Measurements from ENCODE around the gene ATAT1. TPM values are rescaled to one million over a fixed set of nuclear protein-coding genes. Genes with fewer than 3 reads are reported as not detected.
"Not testable (repeated sequence)": the region's sequence is repeated elsewhere in the genome, so short reads cannot be mapped to it uniquely, and the experiment has no call there.

ATAT1 gene
- total RNA-seq, 4 donors from 2014 or later = 8.5 to 10.2 (median 10.1) TPM; not detected in 1

DNA sequence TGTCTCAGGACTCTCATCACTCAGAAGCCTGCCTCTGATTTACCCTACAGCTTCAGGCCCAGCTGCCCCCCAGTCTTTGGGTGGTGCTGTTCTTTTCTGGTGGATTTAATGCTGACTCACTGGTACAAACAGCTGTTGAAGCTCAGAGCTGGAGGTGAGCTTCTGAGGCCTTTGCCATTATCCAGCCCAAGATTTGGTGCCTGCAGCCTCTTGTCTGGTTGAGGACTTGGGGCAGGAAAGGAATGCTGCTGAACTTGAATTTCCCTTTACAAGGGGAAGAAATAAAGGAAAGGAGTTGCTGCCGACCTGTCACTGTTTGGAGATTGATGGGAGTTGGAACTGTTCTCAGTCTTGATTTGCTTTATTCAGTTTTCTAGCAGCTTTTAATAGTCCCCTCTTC, 35.7 kb upstream of the ATAT1 start:
- intact Hi-C loops (cut with DNase I; ENCODE audit: low total_unique reads) = no loop called here
- Histone ChIP-seq H3K4me1 (no peaks in the 10 kb centered on the region), H3K27me3 (no peaks in the 10 kb centered on the region), H3K4me3 (no peak overlapping the region), H3K9me3 (no peaks in the 10 kb centered on the region), H3K27ac (peak overlapping the region in 1 of 2 donors; percentile 42), H3K36me3 (no peaks in the 10 kb centered on the region)
- DNase-seq = no peak
- TF ChIP-seq, protein P1, sequence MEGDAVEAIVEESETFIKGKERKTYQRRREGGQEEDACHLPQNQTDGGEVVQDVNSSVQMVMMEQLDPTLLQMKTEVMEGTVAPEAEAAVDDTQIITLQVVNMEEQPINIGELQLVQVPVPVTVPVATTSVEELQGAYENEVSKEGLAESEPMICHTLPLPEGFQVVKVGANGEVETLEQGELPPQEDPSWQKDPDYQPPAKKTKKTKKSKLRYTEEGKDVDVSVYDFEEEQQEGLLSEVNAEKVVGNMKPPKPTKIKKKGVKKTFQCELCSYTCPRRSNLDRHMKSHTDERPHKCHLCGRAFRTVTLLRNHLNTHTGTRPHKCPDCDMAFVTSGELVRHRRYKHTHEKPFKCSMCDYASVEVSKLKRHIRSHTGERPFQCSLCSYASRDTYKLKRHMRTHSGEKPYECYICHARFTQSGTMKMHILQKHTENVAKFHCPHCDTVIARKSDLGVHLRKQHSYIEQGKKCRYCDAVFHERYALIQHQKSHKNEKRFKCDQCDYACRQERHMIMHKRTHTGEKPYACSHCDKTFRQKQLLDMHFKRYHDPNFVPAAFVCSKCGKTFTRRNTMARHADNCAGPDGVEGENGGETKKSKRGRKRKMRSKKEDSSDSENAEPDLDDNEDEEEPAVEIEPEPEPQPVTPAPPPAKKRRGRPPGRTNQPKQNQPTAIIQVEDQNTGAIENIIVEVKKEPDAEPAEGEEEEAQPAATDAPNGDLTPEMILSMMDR (IDR thresholded peaks at IDR 0.05) = no peak
- TF ChIP-seq POLR2A (IDR thresholded peaks at IDR 0.05) = no peak

- no peaks in the 10 kb centered on the region for H3K36me3 ChIP-seq
- H3K4me3 ChIP-seq = no peak overlapping the region
- TF ChIP-seq POLR2A (IDR thresholded peaks at IDR 0.05) = no peak
- TF ChIP-seq, protein P1 (IDR thresholded peaks at IDR 0.05) = no peak
- no peaks in the 10 kb centered on the region for H3K27me3 ChIP-seq
- H3K27ac ChIP-seq = no peak overlapping the region
- H3K9me3 ChIP-seq = no peaks in the 10 kb centered on the region
- no peaks in the 10 kb centered on the region for H3K4me1 ChIP-seq
- no peak for DNase-seq
- intact Hi-C loops (cut with DNase I; ENCODE audit: low total_unique reads) = no loop called here
These were observed 34.4 kb upstream of the ATAT1 start for GRCh38 chr6:30592287-30592686.

DNA sequence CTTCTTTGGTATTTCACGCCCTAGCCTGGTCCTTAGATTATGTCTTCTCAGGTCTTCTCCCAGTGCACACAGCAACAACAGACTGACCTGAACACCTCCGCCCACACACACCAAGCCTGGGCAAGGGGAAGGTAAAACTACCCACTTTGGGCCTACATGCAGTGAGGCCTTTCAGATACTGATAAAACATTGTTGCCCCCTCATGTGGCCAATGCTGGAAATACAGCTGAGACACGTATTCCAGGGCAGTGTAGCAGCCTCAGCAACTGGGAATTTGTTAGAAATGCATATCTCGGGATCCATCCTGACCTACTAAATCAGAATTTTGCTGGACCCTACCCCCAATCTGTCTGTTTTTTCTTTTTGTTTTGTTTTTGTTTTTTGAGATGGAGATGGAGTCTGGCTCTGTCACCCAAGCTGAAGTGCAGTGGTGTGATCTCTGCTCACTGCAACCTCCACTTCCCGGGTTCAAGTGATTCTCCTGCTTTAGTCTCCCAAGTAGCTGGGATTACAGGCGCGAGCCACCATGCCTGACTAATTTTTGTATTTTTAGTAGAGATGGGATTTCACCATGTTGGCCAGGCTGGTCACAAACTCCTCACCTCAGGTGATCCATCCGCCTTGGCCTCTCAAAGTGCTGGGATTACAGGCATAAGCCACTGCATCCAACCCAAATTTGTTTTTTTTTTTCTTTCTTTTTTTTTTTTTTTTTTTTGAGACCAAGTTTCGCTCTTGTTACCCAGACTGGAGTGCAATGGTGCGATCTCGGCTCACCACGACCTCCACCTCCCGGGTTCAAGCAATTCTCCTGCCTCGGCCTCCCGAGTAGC, 29.1 kb upstream of the ATAT1 start:
- TF ChIP-seq, protein P1 (IDR thresholded peaks at IDR 0.05) = peak; percentile 55 to 82 (median 76)
- intact Hi-C loops (cut with DNase I; ENCODE audit: low total_unique reads) = loop anchor here (5.0 kb wide), 1 partner anchor 115 kb away; no protein-coding TSS in a partner anchor
- not testable (repeated sequence) for H3K27ac ChIP-seq, H3K4me1 ChIP-seq, H3K9me3 ChIP-seq, H3K4me3 ChIP-seq, H3K27me3 ChIP-seq, H3K36me3 ChIP-seq
- DNase-seq = peak; percentile 65 to 77

DNA sequence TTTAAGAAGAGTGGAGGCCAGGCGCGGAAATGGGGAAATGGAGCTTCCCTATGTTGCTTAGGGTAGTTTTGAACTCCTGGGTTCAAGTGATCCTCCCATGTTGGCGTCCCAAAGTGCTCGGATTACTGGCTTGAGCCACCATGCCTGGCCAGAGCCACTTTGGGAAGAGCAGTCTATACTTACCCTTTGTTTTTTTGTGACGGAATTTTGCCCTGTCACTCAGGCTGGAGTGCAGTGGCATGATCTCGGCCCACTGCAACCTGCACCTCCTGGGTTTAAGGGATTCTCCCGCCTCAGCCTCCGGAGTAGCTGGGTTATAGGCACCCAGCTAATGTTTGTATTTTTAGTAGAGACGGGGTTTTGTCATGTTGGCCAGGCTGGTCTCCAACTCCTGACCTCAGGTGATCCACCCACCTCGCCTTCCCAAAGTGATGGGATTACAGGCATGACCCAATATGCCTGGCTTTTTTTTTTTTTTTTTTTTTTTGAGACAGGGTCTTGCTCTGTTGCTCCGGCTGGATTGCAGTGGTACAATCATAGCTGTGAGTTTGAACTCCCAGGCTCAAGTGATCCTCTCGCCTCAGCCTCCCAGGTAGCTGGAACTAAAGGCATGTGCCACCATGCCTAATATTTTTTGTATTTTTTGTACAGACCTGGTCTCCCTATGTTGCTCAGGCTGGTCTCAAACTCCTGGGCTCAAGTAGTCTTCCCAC, 27.6 kb upstream of the ATAT1 start:
- H3K36me3 ChIP-seq = no peaks in the 10 kb centered on the region
- intact Hi-C loops (cut with DNase I; ENCODE audit: low total_unique reads) = loop anchor here (5.0 kb wide), 1 partner anchor 117 kb away; no protein-coding TSS in a partner anchor
- no peak for DNase-seq

More for the DNA sequence above, 27.6 kb upstream of the ATAT1 start:
- H3K27ac ChIP-seq = no peak overlapping the region
- TF ChIP-seq, protein P1 (IDR thresholded peaks at IDR 0.05) = no peak
- no peak for TF ChIP-seq POLR2A (IDR thresholded peaks at IDR 0.05)
- H3K4me3 ChIP-seq = no peak overlapping the region
- no peaks in the 10 kb centered on the region for H3K27me3 ChIP-seq
- no peaks in the 10 kb centered on the region for H3K4me1 ChIP-seq
- H3K9me3 ChIP-seq = no peaks in the 10 kb centered on the region
